Measurements from ENCODE around the gene NBAS.
A peak's percentile ranks its signal among the peaks of the same experiment; 100 is the strongest.
"Not testable (repeated sequence)": the region's sequence is repeated elsewhere in the genome, so short reads cannot be mapped to it uniquely, and the experiment has no call there.

NBAS gene

DNA sequence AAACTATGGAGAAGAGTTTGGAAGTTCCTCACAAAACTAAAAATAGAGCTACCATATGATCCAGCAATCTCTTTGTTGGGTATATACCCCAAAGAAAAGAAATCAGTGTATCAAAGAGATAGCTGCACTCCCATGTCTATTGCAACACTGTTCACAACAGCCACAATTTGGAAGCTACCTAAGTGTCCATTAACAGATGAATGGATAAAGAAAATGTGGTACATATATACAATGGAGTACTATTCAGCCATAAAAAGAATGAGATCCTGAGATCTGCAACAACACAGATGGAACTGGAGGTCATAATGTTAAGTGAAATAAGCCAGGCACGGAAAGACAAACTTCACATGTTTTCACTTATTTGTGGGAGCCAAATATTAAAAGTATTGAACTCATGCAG, 350.6 kb downstream of the NBAS start:
- DNase-seq (ENCODE audit: low spot score) = not testable (repeated sequence)

DNA sequence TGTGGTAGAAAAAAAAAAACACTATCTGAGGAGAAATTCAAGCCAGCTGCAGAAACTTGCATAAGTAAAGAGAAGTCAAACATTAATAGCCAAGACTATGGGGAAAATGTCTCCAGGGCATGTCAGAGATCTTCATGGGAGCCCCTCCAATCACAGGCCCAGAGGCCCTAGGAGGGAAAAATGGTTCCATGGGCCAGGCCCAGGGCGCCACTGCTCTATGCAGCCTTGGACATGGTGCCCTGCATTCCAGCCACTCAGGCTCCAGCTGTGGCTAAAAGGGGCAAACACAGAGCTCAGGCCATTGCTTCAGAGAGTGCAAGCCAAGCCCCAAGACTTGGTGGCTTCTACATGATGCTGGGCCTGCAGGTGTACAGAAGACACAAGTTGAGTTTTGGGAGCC, 354.7 kb downstream of the NBAS start:
- no peak for DNase-seq (ENCODE audit: low spot score)

DNA sequence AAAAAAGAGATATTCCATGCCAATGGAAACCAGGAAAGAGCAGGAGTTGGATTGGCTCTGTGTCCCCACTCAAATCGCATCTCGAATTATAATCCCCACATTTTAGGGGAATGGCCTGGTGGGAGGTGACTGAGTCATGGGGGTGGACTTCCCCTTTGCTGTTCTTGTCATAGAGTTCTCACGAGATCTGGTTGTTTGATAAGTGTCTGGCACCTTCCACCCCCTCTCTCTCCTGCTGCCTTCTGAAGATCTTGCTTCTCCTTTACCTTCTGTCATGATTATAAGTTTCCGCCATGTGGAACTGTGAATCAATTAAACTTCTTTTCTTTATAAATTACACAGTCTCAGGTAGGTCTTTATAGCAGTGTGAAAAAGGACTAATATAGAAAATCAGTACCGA, 355.6 kb downstream of the NBAS start:
- DNase-seq (ENCODE audit: low spot score) = no peak

DNA sequence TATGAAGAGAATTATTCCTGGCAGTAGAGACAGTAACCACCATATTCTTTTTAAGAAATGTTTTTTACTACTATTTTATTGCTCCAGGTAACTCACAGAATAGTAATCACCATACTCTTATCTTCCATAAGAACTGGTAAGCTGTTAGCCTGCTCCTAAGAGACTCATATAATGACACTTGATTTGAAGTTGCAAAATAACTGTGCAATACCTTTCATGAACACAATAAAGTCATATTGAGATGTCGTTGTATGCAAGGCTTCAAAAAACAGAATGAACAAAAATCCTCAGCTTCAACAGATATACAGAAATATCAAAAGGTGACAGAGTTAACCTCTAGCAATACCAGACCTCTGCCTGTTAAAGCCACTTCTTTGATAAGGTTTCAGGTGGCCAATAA, 360.1 kb downstream of the NBAS start:
- no peak for DNase-seq (ENCODE audit: low spot score)

DNA sequence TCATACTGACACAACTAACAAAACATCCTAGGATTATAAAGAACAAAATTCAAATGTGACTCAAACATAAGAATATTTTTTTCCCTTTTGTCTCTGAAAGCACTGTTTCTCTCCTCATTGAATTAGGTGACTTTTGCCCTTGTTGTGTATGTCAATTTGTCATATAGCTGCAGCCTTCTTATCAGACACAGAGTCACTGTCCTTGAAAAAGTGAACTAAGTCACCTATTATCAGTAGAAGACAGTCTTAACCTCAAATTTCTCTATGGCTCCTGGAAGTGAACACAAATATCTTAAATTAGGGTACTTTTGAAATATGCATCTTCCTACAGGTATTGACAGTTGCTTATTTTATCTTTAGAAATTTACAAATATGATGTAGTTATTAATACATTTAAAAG, 360.6 kb downstream of the NBAS start:
- DNase-seq (ENCODE audit: low spot score) = no peak

DNA sequence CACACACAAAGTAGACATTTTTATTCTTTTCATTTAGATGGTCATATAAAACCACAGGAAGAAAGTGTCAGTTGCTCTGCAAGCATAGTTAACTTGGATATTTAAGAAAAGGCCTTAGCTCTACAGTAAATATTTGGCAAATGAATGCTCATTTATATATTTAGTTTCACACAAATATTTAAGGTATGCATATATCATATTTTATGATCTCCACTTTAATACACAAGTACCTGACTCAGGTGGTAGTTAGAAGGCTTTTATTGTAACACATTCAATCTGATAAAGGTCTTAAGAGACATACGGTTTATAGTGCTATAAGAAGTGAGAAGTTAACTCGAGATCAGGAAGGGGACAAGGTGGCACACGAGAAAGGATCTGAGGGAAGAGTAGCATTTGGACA, 363.1 kb downstream of the NBAS start:
- no peak for DNase-seq (ENCODE audit: low spot score)

DNA sequence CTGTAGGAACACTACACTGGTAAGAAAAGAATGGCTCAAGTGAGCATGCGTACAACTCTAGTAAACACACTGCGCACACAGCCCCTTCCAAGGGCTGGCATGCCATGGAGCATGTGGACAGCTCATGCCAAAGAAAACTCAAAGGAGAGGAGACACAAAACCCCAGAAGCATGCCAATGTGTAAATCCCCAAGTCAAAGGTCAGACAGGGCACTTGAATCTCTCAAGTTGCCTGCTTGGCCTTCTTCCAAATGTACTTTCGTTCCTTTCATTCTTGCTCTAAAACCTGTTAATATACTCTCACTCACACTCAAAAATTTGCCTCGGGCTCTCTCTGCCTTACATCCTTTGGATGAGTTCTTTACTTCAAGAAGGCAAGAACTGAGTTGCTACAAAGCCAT, 365.3 kb downstream of the NBAS start:
- DNase-seq (ENCODE audit: low spot score) = no peak

DNA sequence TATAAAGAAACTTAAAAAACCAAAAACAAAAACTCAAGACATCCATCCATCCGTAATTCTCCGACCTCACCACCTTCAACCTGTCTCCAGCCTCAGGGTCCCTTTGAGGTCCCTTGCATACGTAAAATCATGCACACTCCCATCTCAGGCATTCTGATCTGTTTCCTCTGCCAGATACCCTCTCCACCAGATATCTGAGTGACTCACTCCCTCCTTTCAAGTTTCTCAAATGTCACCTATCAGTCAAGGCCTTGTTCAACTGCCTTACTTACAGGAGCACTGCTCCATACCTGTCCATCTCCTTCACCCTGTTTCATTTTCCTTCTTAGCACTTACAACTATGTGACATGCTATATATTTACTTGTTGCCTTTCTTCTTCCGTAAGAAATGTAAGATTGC, 369.3 kb downstream of the NBAS start:
- no peak for DNase-seq (ENCODE audit: low spot score)

DNA sequence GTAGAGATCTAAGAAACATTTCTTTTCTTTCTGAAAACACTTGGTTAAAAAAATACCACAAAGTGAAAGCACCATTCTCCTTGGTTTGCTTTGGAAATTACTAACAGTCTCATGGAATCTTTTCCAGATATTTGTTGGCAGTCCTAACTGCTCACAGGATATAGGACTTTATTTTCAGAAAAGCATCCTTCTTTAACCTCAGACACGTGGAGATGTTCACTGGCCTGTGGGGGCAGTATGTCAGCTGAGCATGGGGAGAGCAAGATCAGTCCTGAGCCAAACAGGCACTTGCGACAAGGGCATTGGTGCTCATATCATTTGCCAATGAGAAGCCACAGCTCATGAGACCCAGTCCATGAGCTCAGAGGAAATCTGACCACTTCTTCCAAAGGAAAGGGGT, 371.9 kb downstream of the NBAS start:
- DNase-seq (ENCODE audit: low spot score) = no peak

DNA sequence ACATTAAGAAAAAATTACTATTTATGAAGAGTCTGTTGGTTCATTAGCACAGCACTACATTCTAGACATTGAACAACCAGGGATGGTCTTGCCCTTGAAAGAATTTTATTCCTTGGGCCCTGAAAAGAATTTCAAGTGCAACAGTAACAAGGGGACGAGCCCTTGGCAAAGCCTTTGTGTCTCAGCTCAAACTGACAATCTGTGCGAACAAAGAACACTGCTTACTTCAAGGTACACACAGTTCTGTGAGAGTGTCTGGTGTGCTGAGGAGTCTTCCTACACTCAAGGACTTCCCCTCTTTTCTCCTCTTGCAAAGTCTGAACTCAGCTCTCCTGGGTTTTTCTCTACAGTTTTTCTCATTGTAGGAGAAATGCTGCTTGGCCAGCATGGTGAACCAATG, 373.4 kb downstream of the NBAS start:
- DNase-seq (ENCODE audit: low spot score) = no peak

DNA sequence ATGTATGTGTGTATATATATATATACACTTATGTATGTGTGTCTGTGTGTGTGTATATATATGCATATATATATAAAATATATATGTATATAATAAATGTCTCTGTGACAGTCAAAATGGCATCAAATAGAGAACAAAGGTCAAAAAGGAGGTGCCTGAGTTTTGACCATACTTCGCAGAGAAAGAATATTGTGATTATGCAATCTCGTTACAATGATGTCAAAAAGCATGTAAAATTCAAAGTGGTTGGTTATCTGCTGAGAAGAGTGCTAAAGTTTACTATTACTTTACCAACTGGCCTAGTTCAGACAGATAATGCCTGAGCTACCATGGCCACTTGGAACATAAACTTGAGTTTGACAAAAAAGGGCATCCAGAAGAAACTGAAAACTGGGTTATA, 375.0 kb downstream of the NBAS start:
- no peak for DNase-seq (ENCODE audit: low spot score)

DNA sequence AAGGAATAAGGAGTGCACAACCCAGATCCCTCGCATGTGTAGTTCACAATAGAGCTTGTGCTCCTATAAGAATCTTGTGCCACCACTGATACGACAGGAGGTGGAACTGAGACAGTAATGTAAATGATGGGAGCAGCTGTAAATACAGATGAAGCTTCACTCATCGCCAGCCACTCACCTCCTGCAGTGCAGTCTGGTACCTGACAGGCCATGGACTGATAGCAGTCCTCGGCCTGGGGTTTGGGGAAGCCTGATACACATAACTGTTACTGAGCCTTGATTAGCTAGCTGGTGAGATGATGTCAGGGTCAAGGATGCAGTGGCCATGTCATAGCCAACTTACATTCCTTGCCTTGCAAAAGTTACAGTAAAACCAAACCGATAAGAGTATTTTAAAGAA, 376.6 kb downstream of the NBAS start:
- no peak for DNase-seq (ENCODE audit: low spot score)

DNA sequence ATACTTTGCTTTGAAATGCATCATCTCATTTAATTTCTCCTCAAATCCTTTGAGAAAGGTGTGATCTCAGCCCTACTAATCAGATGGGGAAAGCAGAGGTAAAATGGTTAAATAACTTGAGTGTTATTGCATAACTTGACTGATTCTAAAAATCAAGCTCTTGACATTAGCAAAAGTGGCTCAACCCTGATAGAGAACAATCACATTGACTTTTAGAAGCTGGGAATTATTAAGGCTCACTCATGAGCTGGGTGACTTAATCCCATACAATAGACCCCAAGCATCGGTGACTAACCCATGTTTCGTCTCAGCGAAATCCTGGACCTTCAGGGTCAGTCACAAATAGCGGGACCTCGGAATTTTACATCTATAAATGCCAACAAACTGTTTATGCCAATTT, 378.9 kb downstream of the NBAS start:
- DNase-seq (ENCODE audit: low spot score) = no peak

DNA sequence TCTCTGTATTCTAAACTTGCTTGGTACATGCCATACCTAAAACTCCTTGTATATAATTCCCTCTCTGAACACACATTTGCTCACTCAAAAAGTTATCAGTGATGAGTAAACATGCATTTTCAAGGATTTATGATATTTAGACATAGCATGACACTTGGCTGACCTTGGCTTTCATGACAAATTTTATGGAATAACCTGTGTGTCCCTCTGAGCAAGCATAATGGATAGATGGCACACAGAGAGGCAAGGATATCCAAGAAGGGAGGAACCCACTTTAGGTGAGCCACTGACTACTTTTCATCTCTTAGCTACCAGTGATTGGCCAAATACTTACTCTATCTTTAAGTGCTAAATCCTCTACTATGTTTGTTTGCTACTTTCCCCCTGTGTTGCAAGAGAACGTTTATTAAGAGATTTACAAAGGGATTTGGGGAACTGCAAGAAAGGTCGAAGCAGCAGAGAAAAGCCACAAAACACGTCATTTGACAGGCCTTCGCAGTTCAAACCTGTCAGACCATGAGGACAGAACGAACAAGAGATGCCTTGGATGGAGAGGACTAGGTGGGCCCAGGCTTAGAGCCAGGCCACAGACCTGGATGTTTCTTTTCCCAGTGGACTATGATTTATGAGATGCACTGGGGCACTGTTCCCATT, 379.9 kb downstream of the NBAS start:
- no peak for DNase-seq (ENCODE audit: low spot score)

DNA sequence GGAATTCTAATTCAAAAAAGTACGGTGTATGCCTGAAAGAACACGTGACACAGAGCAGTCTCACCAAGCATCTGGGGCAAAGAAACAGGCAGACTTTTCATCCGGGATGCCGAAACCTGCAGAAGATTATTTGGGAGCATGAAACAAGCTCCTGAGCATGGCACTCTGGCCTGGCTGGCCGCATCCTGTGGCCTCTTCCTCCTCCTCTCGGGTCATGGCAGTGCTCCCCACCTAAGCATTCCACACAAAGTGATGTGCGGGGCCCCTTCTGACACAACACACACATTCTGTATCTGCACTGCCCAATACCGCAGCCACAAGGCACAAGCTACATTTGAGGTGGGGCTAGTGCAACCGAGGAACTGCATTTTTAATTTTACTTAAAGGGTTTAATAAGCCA, 380.8 kb downstream of the NBAS start:
- no peak for DNase-seq (ENCODE audit: low spot score)

DNA sequence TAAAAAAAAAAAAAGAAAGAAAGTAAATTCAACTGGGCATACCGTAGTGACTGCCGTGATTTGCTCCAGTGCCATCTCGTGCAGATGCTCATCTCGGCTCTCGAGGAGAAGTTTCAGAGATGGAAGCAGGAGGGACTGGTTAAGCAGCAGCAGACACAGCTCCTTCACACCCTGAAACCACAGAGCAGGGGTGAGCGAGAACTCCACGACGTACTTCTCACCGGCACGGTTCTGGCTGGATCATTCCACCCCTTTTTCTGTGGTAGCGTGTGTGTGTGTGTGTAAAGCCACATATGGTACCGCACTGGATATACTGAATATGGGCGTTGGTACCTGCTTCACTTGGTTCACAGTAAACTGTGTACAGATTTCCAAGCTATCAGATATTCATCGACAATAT, 382.2 kb downstream of the NBAS start:
- no peak for DNase-seq (ENCODE audit: low spot score)

DNA sequence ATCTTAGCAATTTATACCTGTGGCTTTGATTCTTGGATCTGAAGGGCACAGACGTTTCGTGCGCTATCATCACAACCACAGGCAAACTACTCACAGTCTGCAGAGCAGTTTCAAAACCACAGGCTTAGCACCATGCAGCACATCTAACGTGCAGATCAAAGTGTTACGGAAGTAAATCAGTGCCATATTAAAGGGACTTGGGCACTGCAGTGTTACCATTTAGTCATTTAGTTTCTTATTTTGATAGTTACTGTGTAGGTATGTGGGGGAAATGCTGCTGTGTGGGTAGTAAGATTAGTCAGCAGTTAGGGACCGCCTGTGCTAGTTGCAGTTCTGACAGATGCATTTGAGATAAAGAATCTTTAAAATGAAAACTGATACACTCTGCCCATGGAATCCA, 384.0 kb downstream of the NBAS start:
- DNase-seq (ENCODE audit: low spot score) = peak; percentile 99

DNA sequence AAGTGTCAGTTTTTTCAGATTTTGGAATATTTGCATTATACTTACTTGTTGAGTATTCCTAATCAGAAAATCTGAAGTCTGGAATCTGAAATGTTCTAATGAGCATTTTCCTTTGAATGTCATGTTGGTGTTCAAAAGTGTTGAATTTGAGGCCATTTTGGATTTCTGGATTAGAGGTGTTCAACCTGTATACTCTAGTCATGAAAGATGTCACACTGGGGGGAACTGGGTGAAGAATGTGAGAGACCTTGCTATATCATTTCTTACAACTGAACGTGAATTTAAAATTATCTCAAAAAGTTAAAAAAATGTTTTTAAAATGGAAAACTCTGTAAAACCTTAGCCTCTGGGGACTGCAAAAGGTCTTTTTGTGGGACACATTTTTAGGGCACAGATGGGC, 384.5 kb downstream of the NBAS start:
- no peak for DNase-seq (ENCODE audit: low spot score)

DNA sequence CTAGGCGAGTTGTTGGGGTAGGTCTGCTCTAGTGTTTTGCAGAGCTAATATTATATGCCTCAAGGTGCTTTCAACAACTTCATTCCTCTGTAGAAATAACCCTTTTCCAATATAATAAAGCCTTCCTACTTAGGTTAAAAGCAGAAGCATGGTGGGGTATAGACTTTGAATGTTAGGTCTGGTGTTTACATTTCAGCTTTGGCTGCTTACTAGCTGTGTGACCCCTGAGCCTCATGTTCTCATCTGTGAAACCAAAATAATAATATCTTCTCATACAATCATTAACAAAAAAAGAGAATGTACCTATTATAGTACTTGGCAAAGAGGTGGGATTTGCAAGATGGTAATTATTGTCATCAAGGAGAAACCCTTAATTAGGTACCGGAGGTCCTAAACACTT, 386.6 kb downstream of the NBAS start:
- no peak for DNase-seq (ENCODE audit: low spot score)

DNA sequence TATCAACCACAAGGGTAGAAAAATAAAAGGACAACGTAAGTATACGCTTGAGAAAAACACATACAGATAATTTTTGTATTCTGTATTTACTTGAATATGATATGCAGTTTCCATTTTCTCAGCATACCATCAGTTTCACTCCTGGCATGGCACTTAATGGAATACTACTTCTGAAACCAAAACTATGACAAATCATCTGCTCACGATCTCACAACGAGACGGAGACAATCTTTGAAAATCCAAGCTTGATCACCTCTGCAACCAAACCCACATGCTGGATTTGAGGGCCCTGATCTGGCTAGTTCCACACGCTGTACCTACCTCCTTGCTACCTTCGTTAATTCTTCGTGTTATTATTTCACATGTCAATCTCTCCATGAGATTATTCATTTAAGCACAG, 387.6 kb downstream of the NBAS start:
- DNase-seq (ENCODE audit: low spot score) = no peak

DNA sequence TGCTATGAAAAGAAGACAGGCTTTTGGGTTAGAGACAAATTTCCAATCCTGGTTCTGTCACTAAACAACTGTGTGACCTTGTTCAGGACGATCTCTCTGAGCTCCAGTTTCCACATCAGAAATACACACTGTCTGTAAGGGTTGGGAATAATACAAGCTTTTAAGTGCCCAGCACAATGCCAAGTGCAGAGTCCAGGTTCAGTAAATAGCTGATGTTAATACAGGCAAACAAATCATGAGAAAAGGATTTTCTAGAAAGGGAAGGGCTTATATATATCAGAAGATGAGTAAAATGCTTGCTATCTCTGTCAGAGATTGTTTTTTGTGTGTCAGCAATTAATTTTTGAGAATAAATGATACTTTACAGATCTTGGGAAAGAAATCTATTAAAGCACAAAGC, 388.3 kb downstream of the NBAS start:
- DNase-seq (ENCODE audit: low spot score) = no peak

DNA sequence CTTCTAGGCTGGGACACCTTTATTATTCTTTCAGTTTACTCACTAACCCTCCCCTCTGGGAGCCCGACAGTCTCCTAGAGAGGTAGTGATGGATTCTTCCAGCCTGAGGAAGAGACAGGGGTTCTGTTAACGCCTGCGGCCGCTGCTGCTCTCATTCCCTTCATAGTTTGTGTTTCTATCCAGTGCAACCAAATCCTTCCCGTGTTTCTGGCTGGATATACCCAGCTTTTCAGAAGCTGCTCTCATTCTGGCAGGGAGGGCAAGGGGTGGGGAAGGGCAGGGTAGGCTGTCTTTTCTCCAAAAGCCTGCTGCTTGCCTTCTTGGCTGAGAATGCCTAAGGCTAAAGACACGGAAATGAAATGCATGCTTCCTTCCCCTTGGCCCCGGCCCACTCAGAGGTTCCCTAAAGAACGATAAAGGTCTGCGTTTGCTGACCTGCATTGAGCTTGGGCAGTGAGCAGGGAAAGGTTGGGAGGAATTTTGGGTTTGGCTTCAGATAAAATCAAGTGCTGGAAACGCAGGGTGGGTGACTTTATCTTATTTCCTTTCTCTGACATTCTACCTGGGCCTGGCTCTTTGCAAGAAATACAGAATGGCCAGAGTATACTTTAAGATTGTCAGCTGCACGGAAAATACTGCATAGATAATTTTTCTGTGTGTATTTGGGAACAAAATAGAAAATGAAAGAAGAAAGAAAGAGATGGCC, 390.9 kb downstream of the NBAS start:
- no peak for DNase-seq (ENCODE audit: low spot score)

DNA sequence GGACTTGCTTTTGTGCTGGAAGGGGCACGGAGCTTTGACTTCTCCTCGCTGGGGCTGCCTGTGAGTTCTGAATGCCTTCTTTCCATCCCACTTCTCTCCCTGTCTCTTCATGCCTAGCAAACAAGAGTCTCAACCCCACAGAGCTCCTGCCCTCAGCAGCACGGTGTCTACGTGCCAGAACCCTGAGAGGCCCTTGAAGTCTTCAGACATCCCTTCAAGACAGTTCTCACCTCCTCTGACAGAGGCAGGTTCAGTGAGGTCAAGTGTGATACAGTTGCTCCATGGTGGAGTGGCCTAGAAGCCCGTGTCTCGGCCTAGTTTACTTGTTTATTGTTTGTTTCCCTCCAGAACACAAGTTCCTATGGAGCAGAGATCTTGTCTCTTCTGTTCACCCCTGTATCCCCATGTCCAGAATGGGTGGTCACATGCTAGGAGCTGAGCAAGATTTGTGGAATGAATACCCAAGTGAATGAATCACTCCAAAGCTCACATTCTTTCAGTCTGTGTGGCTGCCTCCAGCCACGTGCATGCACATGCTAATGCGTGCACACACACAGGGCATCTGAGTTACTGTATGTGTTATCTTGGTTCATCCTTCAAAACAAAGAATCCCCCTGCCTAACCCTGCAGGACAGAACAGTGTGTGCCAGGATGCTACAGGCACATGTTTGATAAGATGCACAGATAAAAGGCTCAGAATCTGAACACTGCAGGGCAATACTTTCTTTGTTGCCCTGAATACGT, 391.6 kb downstream of the NBAS start:
- peak; percentile 27 for DNase-seq (ENCODE audit: low spot score)

DNA sequence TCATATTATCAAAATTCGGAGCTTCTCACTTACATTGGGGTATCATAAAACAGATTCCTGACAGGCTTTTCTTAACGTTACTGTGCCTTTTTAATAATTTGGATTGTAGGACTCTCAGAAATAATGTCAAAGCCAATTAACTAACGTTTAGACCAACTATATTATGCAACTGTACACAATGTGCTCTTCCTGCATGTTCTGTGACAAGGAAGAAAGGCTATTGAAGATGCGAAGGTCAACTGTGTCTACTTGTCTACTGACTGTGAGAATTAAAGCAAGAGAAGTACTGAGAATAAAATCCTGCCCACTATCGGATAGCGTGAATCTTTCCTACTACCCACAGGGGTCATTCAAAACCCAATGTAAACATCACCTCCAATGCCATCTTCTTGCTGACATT, 393.0 kb downstream of the NBAS start:
- no peak for DNase-seq (ENCODE audit: low spot score)
